GM23248 (cell line): ENCODE results near the gene BAIAP2. TPM values are rescaled to one million over a fixed set of nuclear protein-coding genes. Genes with fewer than 3 reads are reported as not detected.

Experiments
- DNase-seq: peaks from one replicate; pipeline ENCODE4 v3.0.0-alpha.2; 2015
- H2AFZ ChIP-seq: fragments of 200-600 bp; sonication (generic); 2 replicates; pipeline ENCODE4 v1.6.1; 2016; ENCODE audit warnings: antibody characterized with exemption
- H3F3A ChIP-seq: fragments of 200-600 bp; sonication (generic); 2 replicates; pipeline ENCODE4 v1.6.1; 2016; ENCODE audit warnings: mild to moderate bottlenecking, antibody characterized with exemption, mixed run types; ENCODE audit not compliant: insufficient read depth
- H3K27ac ChIP-seq: fragments of 200-600 bp; sonication (generic); 2 replicates; pipeline ENCODE4 v1.5.1; 2016; ENCODE audit warnings: mild to moderate bottlenecking
- H3K27me3 ChIP-seq: fragments of 200-600 bp; sonication (generic); replicated peaks from 2 replicates; pipeline ENCODE4 v1.6.1; 2016; ENCODE audit warnings: mild to moderate bottlenecking; ENCODE audit not compliant: insufficient read depth
- H3K36me3 ChIP-seq: fragments of 200-600 bp; sonication (generic); 2 replicates; pipeline ENCODE4 v1.6.1; 2016; ENCODE audit warnings: low read depth, mild to moderate bottlenecking
- H3K4me1 ChIP-seq: fragments of 200-600 bp; sonication (generic); 2 replicates; pipeline ENCODE4 v1.6.1; 2016; ENCODE audit warnings: mild to moderate bottlenecking; ENCODE audit not compliant: insufficient read depth
- H3K4me2 ChIP-seq: fragments of 200-600 bp; sonication (generic); one replicate; pipeline ENCODE4 v1.6.1; 2016; ENCODE audit warnings: mild to moderate bottlenecking; ENCODE audit not compliant: unreplicated experiment
- H3K4me3 ChIP-seq: fragments of 200-600 bp; sonication (generic); 2 replicates; pipeline ENCODE4 v1.5.1; 2016; ENCODE audit warnings: mild to moderate bottlenecking
- H3K79me2 ChIP-seq: fragments of 200-600 bp; sonication (generic); 2 replicates; pipeline ENCODE4 v1.6.1; 2016; ENCODE audit warnings: mild to moderate bottlenecking; ENCODE audit not compliant: insufficient read depth
- H3K9ac ChIP-seq: fragments of 200-600 bp; sonication (generic); 2 replicates; pipeline ENCODE4 v1.6.1; 2016; ENCODE audit warnings: mild to moderate bottlenecking
- H3K9me2 ChIP-seq: fragments of 200-600 bp; sonication (generic); 2 replicates; pipeline ENCODE4 v1.6.1; 2016; ENCODE audit warnings: mixed run types, mild to moderate bottlenecking, moderate library complexity; ENCODE audit not compliant: insufficient read depth
- H3K9me3 ChIP-seq: fragments of 200-600 bp; sonication (generic); one replicate; pipeline ENCODE4 v1.6.1; 2017; ENCODE audit warnings: low read depth
- H4K20me1 ChIP-seq: fragments of 200-600 bp; sonication (generic); 2 replicates; pipeline ENCODE4 v1.6.0; 2016; ENCODE audit not compliant: insufficient read depth
- EZH2 ChIP-seq: fragments of 200-600 bp; sonication (generic); IDR thresholded peaks from 2 replicates; pipeline ENCODE4 v1.6.1; 2018; ENCODE audit warnings: antibody characterized with exemption, mild to moderate bottlenecking; ENCODE audit not compliant: insufficient read depth, poor library complexity, severe bottlenecking
- EZH2phosphoT487 ChIP-seq: fragments of 200-600 bp; sonication (generic); IDR thresholded peaks from 2 replicates; pipeline ENCODE4 v1.6.1; 2018; ENCODE audit warnings: antibody characterized with exemption, moderate library complexity, mild to moderate bottlenecking, low read depth; ENCODE audit not compliant: insufficient read depth
- WGBS, 2 experiments: methylation state at CpG; one replicate each; pipeline ENCODE4 v1.1.6; 2015 to 2017; ENCODE audit warnings: low lambda C conversion rate in 2 of 2, low coverage in 1 of 2; ENCODE audit errors: missing lambda C conversion rate in 2 of 2; 5-methylcytosine and 5-hydroxymethylcytosine counted together
- in situ Hi-C: fragments of 300-500 bp; cut with MboI; formaldehyde crosslinking; loops from 2 replicates; pipeline ENCODE4 v1.15.0; 2020
- polyA plus RNA-seq: library from polyadenylated mRNA; unstranded; fragments of >200 nt; fragmentation: Nextera tagmentation; extraction: Ambion mirVana; gene quantifications from 2 replicates; pipeline ENCODE4 v1.2.1, GENCODE V29; 2016
- total RNA-seq: library from RNA; depleted of rRNA; stranded (reverse); fragments of >200 nt; shearing (Covaris generic); gene quantifications from 2 replicates; pipeline ENCODE4 v1.2.3, GENCODE V29; 2014

BAIAP2 gene
- total and polyA plus RNA-seq, 2 experiments from 2014 or later = 28.2 to 31.7 TPM

DNA sequence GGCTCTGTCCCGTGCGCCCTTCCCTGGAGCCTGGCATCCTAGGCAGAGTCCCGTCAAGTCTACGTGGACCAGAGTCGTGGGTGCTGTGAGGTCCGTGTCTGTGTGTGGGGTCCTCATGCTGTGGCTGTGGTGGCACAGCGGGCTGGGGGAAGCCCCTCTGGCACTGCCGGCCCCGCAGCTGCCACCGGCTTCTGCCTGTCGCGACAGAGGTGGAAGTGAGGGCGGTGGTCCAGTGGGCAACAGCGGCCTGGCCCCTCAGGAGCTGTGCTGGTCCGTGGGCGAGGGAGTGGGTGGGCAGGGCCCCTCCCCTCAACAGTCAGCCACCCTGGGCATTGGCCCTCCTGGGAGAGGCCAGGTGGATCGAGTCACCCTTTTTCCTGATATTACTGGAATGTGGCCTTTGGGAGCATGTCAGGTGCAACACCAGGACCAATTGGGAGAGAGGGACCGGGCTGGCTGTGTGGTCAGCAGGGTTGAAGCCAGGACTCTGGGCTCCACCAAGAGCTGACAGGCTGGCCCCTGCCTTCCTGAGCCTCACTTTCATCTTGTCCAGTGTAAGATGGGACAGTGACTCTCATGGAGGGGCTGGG is 11.9 kb downstream of the BAIAP2 start:
- Histone ChIP-seq H3K9ac (no peak overlapping the region), H3K4me3 (no peak overlapping the region), H3K9me2 (no peaks in the 10 kb centered on the region), H3K27ac (no peak overlapping the region), H3K79me2 (peaks cover 95% of the 10 kb centered on the region), H3K4me2 (no peak overlapping the region), H2AFZ (no peak overlapping the region), H3K27me3 (no peaks in the 10 kb centered on the region), H4K20me1 (no peaks in the 10 kb centered on the region), H3F3A (peaks cover 4% of the 10 kb centered on the region; the same call in 1 of the 2 replicates), H3K4me1 (peaks cover 15% of the 10 kb centered on the region; the same call in 1 of the 2 replicates), H3K9me3 (no peaks in the 10 kb centered on the region), H3K36me3 (no peaks in the 10 kb centered on the region)
- in situ Hi-C loops = no loop called here
- no peak for DNase-seq
- TF ChIP-seq EZH2 = no peak
- TF ChIP-seq EZH2phosphoT487 = no peak
- WGBS, 2 experiments = 85% methylated on average over 13 to 18 of the region's 18 CpGs

DNA sequence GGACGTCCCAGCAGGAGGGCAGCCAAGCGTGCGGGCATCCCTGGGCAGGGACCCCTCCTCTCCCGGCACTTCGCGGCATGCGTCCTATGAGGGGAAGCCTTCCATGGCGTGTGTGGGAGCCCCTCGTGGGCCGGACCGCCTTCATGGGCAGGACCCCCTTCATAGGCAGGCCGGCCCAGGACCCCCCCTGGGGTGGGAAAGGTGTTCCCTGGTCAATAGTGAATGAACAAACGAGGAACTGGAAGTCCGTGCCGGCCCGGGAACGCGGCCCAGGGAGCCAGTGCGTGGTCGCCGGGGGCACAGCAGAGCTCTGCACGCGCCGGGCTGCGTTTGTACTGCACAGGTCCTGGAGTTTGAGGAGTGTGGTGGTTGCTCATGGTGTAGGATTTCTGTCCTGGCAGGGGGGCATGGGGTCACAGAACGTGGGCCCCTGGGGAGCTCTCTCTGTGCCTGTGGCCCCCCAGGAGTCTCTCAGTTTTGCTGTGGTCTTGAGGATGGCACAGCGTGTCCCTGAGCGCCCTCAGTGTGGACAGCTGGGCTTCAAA is 13.9 kb downstream of the BAIAP2 start:
- Histone ChIP-seq H3K9me2 (no peaks in the 10 kb centered on the region), H3K27me3 (no peaks in the 10 kb centered on the region), H3K4me2 (no peak overlapping the region), H3K36me3 (no peaks in the 10 kb centered on the region), H3K79me2 (peaks cover 90% of the 10 kb centered on the region), H2AFZ (no peak overlapping the region), H4K20me1 (no peaks in the 10 kb centered on the region), H3K9me3 (no peaks in the 10 kb centered on the region), H3K4me1 (peaks cover 15% of the 10 kb centered on the region; the same call in 1 of the 2 replicates), H3K27ac (no peak overlapping the region), H3K4me3 (no peak overlapping the region), H3F3A (no peaks in the 10 kb centered on the region), H3K9ac (no peak overlapping the region)
- TF ChIP-seq EZH2 (no peak), EZH2phosphoT487 (no peak)
- no peak for DNase-seq
- in situ Hi-C loops = no loop called here
- WGBS, 2 experiments = 93 to 95% methylated on average over 25 to 28 of the region's 28 CpGs

- Histone ChIP-seq H4K20me1 (no peaks in the 10 kb centered on the region), H3K9me2 (no peaks in the 10 kb centered on the region), H3K4me1 (peaks cover 9% of the 10 kb centered on the region; the same call in 1 of the 2 replicates), H3K4me2 (no peak overlapping the region), H3K9me3 (no peaks in the 10 kb centered on the region), H3K36me3 (no peaks in the 10 kb centered on the region), H3K9ac (no peak overlapping the region), H3F3A (no peaks in the 10 kb centered on the region), H3K27ac (no peak overlapping the region), H3K4me3 (no peak overlapping the region), H3K79me2 (peaks cover 84% of the 10 kb centered on the region), H3K27me3 (no peaks in the 10 kb centered on the region), H2AFZ (no peak overlapping the region)
- 95 to 97% methylated on average over 17 of the region's 17 CpGs for WGBS, 2 experiments
- no peak for TF ChIP-seq EZH2phosphoT487
- no peak for TF ChIP-seq EZH2
- no peak for DNase-seq
- in situ Hi-C loops = no loop called here
These were observed 14.5 kb downstream of the BAIAP2 start for GRCh38 chr17:81049372-81049911.

- no peak overlapping the region for H2AFZ ChIP-seq
- no peak for DNase-seq
- peaks cover 3% of the 10 kb centered on the region; the same call in 1 of the 2 replicates for H3K4me1 ChIP-seq
- H4K20me1 ChIP-seq = no peaks in the 10 kb centered on the region
- no peaks in the 10 kb centered on the region for H3K36me3 ChIP-seq
- peaks cover 78% of the 10 kb centered on the region for H3K79me2 ChIP-seq
- H3K27me3 ChIP-seq = no peaks in the 10 kb centered on the region
- TF ChIP-seq EZH2phosphoT487 (no peak), EZH2 (no peak)
- no peak overlapping the region for H3K27ac ChIP-seq
- H3F3A ChIP-seq = no peaks in the 10 kb centered on the region
- H3K4me3 ChIP-seq = no peak overlapping the region
- WGBS, 2 experiments = 84 to 85% methylated on average over 24 to 26 of the region's 26 CpGs
- no peaks in the 10 kb centered on the region for H3K9me2 ChIP-seq
- no peak overlapping the region for H3K4me2 ChIP-seq
- in situ Hi-C loops = no loop called here
- H3K9ac ChIP-seq = no peak overlapping the region
- H3K9me3 ChIP-seq = no peaks in the 10 kb centered on the region
These were observed 15.1 kb downstream of the BAIAP2 start for GRCh38 chr17:81049973-81050551.
